Stimulated activated CD8-positive, alpha-beta memory T cell treated with anti-CD3 and anti-CD28 coated beads, Interleukin-12 subunit alpha, Interleukin-12 subunit beta, amount 100 ng/mL, for 1 hour (primary cell): Measurements from ENCODE around the gene LPAR1.
"Not testable (repeated sequence)": the region's sequence is repeated elsewhere in the genome, so short reads cannot be mapped to it uniquely, and the experiment has no call there.

Experiments used
- DNase-seq: peaks from one replicate; pipeline ENCODE4 v3.0.0-alpha.2; 2020; ENCODE audit warnings: low read depth

The LPAR1 gene

DNA sequence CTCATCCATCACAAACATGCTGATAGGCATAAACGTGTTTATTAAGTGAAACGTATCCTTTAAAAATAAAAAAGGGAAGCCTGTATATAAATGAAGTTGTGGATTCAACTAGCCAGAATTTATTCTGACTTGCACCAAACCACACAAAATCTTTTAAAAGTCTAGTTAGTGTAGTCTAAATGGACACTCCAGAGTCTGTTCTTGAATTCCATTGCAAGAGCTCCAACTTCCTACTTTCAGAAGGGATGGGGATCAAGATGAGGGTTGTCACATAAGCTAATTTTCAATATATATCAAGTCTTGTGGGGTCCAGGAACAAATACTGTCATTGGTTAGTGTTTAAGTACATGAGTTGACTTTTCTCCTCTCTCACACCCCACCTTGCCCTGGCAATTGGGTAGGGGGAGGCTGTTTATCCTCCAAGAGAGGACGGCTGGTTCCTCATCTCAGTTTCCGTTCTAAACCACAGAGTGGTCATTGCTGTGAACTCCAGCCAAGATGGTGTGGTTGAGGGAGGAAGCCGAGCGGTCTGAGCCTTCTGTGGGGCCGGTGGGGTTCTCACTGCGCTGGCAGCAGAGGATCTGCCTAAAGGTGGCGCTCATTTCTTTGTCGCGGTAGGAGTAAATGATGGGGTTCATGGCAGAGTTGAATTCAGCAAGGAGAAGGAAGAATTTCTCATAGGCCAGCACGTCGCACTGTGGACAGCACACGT lies 163.2 kb downstream of the LPAR1 start:
- no peak for DNase-seq

GRCh38 chr9:110872920-110873319 lies 165.3 kb downstream of the LPAR1 start:
- no peak for DNase-seq

- no peak for DNase-seq
Measured at GRCh38 chr9:110871736-110872135, 166.5 kb downstream of the LPAR1 start.

DNA sequence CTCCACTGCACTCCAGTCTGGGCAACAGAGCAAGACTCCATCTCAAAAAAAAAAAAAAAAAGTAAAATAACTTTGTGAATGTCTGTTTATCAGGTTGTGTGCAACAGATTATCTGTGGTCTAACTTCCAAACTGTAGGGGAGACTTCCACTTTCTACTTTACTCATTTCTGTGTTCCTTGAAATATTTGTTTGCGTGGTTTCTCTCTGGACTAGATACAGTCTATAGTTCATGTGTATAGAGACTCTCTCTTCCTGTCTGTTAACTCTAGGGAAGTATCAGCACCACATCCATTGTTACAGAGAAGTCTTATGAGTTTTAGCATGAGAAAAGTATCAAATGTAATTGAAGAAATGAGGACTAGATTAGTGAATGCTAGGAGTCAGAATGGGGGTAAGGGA lies 168.3 kb downstream of the LPAR1 start:
- DNase-seq, result no peak

- no peak for DNase-seq
Measured at GRCh38 chr9:110864011-110864410, 174.3 kb downstream of the LPAR1 start.

- DNase-seq, result not testable (repeated sequence)
Measured at GRCh38 chr9:110861370-110862110, 176.7 kb downstream of the LPAR1 start.

DNA sequence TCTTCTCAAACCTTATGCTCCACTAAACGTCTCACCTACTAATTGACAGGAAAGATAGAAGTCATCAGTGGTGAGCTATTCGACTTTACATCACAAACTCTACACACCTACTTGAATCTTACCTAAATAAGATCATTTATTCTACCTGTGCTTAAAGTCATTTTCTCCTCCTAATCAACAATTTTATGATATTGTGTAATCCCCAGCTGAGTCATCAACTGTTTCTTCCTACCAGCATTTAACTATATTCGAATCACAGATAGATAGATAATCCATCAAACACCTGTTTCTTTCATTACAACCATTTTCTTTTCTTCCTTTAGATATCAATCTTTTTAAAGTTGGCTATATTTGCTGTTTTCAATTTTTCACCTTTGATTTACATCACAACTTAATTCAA lies 181.5 kb downstream of the LPAR1 start:
- no peak for DNase-seq

GRCh38 chr9:110850401-110851135 lies 187.7 kb downstream of the LPAR1 start:
- no peak for DNase-seq

GRCh38 chr9:110847671-110848070 lies 190.6 kb downstream of the LPAR1 start:
- no peak for DNase-seq

DNA sequence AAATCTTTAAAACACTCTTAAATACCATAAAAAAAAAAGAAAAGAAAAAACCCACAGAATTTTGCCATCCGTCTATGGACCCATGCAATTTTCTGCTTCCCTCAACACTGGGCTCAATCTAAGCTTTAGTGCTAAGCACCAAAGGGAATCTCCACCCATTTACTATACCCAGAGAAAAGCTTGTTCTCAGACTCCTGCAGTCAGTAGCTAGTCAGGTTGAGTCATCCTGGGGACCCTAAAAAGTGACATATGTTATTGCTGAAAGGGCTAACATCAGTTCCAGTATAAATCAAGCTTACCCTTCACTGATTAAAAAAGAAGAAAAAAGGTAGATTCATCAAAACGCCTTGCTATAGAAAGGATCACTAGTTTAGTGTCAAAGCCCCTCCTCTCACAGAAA lies 192.1 kb downstream of the LPAR1 start:
- DNase-seq, result no peak

GRCh38 chr9:110844121-110844520 lies 194.1 kb downstream of the LPAR1 start:
- DNase-seq, result no peak

DNA sequence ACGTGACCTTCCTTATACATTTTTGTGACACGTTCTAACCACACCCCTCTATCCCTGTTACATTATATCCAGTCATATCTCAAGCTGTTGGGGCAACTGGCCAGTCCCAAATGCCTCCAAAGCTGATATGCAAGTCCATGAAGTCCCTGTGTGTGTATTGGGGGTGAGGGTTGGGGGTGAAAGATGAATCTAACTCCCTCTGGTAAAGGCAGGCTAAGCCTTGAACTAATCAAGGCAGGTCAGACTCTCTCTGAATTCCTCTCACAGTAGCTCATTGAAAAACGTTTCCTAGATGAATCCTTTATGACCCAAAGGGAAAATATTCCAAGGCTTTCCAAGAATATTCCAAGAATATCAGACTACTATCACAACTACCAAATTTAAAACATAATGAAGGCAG lies 195.3 kb downstream of the LPAR1 start:
- no peak for DNase-seq

- no peak for DNase-seq
Measured at GRCh38 chr9:110842169-110842568, 196.1 kb downstream of the LPAR1 start.

- DNase-seq, result no peak
Measured at GRCh38 chr9:110837401-110838005, 200.8 kb downstream of the LPAR1 start.

GRCh38 chr9:110835859-110836271 lies 202.4 kb downstream of the LPAR1 start:
- no peak for DNase-seq

- DNase-seq, result no peak
Measured at GRCh38 chr9:110835404-110835803, 202.9 kb downstream of the LPAR1 start.

DNA sequence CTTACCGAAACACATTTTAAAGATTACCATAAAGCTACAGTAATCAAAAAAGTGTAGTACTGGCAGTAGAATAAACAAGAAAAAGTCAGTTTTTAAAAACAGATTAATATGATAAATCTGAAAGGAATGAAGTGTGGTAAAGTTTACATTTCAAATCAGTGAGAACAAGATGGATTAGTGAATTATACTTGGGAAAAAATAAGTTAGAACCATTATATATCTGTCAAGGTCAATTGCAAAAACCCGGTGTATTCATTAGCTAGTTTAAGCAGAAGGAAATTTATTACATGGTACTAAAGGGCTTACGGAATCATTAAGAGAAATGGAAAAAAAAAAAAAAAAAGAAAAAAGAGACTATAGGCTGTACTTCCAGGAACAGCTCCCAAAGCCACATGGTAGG lies 205.3 kb downstream of the LPAR1 start:
- no peak for DNase-seq

DNA sequence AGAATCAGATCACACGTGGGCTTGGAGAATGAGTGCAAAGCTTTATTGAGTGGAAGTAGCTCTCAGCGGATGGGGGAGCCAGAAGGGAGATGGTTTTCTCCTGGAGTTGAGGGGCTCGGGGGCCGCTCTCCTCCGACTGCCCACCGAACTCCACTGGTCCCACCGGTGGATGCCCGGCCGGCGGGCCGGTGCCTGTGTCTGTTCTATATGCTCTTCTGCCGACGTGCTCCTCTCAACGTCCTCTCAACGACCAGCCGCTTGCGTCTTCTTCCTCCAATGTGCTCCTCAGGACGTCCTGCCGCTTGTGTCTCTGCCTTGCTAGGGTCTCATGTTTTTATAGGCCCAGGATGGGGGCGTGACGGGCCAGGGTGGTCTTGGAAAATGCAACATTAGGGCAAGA lies 207.8 kb downstream of the LPAR1 start:
- DNase-seq, result no peak

GRCh38 chr9:110828264-110828663 lies 210.0 kb downstream of the LPAR1 start:
- no peak for DNase-seq

DNA sequence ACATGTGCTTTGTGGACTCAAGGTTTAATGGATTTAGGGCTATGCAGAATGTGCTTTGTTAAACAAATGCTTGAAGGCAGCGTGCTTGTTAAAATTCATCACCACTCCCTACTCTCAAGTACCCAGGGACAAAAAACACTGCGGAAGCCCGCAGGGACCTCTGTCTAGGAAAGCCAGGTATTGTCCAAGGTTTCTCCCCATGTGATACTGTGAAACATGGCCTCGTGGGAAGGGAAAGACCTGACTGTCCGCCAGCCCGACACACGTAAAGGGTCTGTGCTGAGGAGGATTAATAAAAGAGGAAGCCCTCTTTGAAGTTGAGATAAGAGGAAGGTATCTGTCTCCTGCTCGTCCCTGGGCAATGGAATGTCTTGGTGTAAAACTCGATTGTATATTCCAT lies 211.9 kb downstream of the LPAR1 start:
- not testable (repeated sequence) for DNase-seq

DNA sequence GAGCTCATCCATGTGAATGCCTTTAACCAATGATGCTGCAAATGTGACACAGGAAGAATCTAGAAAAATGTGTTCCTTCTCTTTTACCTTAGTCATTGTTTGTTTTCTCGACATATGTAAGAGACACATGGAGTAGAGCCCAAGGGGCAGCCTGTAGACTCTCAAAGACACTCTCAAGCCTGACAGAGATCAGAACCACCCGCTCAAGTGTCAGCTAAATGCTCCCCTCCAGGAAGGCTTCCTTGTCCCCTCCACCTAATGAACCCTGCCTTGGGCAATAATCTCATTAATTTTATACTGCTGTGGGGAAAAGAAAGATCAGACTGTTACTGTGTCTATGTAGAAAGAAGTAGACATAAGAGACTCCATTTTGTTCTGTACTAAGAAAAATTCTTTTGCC lies 212.3 kb downstream of the LPAR1 start:
- no peak for DNase-seq

GRCh38 chr9:110825129-110825528 lies 213.1 kb downstream of the LPAR1 start:
- not testable (repeated sequence) for DNase-seq
